NCI-H510A (cell line): ENCODE results near the gene AMD1.
"Not testable (repeated sequence)": the region's sequence is repeated elsewhere in the genome, so short reads cannot be mapped to it uniquely, and the experiment has no call there.

Experiments
- DNase-seq: peaks from one replicate; lab custom pipeline; 2025; lab: John Stamatoyannopoulos, UW

The AMD1 gene

DNA sequence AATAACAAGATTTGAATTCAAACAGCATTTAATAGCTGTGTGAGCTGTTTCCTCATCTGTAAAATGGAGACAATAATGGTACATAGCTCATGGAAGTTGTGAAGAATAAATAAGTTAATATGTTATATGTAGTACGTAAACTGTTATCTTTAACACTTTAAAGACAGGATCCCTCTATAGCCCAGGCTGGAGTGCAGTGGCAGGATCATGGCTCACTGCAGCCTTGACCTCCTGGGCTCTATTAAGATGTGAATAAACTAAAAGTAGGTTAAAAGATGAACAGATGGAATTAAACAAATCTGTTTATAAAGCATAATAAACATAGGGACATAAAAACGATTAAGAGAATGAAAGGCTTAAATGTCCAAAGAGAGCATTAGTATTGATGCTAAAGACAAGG is 3.0 kb downstream of the AMD1 start:
- no peak for DNase-seq

DNA sequence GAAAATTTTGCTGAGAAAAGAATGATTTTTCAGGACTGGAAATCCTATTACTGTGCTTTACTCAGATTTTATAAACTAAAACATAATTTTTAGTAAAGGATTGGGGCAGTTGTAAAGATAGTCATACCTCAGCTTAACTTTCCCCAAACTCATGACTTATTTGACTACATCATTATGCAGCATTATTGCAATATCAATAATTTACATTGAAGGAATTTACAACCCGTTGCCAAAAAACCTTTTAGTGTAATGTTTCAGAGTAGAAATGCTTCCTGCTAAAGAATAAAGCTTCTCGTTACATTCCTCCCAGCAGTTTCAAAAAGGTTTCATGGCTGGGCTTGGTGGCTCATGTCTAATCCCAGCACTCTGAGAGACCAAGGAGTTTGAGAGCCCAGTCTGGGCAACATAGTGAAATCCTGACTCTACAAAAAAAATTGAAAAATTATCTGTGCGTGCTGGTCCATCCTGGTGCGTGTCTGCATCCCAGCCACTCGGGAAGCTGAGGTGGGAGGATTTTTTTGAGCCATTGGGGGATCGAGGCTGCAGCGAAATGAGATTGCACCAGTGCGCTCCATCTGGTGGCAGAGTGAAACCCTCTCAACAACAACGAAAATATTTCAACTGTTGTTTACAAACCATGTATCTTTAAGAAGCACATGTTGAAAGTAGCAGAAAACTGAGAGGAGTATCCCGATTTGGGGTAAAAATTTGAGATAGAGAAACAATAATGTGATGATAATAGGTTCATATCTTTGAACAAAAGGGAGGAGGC is 4.4 kb downstream of the AMD1 start:
- no peak for DNase-seq

DNA sequence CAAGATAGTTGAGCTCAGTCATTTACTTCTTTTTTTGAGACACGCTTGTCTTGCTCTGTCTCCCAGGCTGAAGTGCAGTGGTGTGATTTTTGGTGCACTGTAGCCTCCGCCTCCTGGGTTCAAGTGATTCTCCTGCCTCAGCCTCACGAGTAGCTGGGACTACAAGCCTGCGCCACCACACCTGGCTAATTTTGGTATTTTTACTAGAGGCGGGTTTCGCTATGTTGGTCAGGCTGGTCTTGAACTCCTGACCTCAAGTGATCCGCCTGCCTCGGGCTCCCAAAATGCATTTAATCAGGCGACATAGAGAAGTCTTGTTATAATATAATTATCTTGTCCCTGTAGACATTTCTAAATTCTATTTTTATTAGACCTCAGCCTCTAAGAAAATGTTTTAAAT is 6.1 kb downstream of the AMD1 start:
- no peak for DNase-seq

DNA sequence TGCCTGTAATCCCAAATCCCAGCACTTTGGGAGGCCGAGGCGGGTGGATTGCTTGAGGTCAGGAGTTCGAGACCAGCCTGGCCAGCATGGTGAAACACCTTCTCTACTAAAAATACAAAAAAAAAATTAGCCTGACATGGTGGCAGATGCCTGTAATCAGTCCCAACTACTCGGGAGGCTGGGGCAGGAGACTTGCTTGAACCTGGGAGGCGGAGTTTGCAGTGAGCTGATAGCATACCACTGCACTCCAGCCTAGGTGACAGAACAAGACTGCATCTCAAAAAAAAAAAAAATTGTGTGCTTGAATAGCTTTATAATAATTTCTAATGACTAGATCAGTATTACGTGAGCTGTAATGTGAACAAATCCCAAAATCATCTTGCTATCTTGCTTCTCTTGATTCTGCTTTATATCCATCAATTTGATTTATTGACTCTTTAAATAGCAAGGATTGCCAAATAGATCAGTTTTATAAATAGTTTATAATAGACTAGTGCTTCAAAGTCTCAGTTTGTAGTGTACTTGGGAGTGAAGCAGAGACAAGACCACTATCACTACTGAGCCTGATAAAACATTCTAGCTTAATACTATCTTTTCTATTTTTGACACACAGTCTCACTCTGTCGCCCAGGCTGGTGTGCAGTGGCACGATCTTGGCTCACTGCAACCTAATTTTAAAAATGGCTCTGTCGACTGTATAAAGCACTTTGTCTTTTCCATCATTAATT is 7.1 kb downstream of the AMD1 start:
- DNase-seq: no peak

DNA sequence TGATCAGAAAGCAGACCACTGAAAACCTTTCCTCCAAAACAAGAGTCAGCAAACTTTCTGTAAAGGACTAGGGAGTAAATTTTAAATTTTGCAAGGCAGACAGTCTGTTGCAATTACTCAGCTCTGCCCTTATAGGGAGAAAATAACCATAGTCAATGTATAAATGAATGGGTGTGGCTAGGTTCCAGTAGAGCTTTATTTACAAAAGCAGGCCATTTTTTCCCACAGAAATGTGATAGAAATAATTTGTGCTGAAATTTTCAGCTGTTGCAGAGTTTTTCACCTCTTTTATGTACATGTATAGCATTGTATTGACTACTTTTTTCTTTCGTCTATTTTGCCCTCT is 7.7 kb downstream of the AMD1 start:
- no peak for DNase-seq

DNA sequence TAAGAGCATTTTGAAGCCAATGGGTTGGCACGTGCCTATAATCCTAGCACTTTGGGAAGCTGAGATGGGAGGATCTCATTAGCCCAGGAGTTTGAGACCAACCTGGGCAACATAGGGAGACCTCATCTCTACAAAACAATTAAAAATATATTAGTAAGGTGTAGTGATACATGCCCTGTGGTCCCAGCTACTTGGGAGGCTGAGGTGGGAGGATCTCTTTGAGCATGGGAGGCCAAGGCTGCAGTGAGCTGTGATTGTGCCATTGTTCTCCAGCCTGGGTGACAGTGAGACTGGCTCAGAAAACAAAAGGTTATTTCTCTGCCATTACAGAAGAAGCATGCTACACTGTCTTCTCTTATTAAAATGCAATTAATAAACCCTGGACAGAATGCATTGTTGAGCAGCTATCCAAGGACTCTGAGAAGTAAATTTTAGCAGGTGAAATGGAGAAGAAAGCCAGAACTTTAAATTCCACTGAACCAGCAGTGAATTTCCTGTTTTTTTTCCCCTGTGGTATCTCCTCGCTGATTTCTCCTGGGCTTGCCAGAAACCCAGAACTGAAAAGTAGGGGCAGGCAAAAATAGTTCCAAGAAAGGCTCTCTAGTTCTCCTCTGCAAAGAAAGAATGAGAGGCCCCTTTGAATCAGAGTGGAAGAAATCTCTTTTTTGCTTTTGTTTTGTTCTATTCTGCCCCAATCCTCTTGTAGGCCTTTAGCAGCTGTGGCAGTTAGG is 8.4 kb downstream of the AMD1 start:
- DNase-seq: no peak

DNA sequence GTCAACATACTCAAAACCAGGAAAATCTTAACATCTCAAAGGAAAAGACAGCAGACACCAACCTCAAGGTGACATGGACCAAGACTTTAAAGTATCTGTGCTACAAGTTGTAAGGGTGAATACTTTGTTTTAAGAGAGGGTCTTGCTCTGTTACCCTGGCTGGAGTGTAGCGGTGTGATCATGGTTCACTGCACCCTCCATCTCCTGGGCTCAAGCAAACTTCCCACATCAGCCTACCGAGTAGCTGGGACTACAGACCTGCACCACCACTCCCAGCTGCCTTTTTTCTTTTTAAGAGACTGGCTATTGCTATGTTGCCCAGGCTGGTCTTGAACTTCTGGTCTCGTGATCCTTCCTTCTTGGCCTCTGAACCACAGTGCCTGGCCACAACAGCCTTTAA is 9.7 kb downstream of the AMD1 start:
- no peak for DNase-seq

DNA sequence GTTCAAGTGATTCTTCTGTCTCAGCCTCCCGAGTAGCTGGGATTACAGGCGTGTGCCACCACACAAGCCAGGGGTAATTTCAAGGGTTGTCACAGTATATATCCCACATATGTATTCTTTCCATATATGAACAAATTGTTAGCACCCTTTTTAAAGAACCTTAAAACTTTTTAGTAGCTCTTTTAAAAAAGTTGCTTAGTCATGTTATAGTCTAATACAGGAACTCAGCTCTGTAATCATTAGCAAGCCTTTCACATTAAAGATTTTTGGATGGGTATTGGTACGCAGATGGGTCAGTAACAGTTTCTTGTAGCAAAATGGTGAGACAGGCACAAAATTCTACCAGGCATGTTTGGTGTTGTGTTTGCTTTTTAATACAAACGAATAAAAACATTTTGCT is 10.9 kb downstream of the AMD1 start:
- no peak for DNase-seq

DNA sequence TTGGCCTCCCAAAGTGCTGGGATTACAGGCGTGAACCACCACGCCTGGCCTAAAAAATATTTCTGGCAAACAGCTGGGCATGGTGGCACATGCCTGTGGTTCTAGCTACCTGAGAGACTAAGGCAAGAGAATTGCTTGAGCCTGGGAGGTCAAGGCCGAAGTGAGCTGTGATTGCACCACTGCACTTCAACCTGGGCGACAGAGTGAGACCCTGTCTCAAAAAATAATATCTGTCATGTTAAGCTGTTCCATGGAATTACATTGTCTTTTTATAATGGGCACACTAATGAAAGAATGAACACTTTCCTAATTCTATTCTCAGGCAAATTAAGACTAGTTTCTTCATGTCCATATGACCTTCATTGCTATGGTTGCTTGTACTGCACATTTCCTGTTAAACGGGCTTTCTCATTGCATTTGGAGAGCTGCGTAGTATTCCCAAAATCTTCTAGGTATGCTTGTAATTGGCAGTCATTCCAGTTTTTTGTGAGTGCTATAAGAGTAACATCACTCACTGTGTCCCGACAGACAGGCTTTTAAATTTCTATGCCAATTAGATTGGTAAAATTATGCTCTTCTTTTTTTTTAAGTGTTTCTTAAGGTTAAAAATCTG is 12.1 kb downstream of the AMD1 start:
- DNase-seq: no peak

DNA sequence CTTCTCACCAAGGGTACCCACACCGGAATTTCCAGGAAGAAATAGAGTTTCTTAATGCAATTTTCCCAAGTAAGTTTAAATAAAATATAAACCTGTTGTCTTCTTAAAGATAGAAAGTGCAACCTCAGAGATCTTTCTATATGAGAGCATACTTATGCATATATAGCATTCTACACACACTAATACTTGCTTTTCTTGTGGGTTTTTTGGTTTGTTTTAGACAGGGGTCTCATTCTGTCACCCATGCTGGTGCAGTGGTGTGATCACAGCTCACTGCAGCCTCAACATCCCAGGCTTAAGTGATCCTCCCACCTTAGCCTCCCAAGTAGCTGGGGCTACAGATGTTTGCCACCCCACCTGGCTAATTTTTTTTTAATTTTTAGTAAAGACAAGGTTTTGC is 15.7 kb downstream of the AMD1 start:
- no peak for DNase-seq

DNA sequence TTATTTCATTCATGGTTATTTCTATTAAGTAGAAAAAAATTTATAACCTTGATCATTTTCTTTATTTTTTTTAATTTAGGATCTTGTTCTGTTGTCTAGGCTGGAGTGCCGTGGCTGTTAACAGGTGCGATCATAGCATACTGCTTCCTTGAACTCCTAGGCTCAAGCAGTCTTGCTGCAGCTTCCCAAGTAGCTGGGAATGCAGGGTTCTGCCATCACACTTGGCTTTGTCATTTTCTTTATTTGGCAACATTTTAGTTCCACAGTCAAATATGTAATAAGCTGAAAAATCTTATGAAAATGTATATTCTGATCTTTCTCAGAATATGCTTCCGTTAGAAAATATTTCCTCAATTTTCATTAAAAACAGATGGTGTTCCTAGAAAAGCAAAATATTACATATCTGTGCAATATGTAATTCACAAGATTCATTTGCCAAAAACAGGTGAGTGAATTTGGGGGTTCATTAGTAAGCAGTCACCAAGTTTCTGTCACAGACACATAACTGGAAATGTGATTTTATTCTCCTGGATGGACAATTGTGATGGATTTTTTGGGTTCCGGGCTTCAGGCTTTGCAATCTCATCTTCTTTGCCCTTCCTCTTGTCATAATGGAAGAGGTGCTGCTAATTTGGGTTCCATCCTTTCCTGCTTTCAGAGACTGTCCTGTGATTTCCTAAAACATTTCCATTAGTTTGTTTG is 21.5 kb downstream of the AMD1 start:
- DNase-seq: no peak

DNA sequence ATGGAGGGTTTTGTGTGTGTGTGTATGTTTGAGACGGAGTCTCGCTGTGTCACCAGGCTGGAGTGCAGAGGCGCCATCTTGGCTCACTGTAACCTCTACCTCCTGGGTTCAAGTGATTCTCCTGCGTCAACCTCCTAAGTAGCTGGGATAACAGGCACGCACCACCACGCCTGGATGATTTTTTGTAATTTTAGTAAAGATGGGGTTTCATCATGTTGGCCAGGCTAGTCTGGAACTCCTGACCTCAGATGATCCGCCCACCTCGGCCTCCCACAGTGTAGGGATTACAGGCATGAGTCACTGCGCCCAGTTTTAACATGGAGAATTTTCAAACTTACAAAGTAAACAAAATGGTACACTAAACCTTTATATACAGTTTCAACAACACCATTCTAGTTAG is 22.8 kb downstream of the AMD1 start:
- no peak for DNase-seq

DNA sequence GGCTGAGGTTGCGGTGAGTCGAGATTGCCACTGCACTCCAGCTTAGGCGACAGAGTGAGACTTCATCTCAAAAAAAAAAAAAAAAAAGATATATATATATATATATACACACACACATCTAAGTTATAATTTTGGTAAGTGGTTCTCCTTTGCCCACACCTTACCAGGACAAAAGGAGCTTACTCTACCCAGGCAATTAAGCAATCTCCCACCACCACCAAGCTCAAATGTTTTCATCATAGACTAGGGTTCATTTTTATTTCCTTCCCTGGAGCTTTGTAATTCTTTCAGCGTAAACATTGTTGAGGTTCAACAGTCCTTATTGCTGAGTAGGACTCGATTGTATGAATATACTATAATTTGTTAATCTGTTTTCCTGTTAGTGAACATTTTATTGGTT is 23.5 kb downstream of the AMD1 start:
- DNase-seq: no peak

DNA sequence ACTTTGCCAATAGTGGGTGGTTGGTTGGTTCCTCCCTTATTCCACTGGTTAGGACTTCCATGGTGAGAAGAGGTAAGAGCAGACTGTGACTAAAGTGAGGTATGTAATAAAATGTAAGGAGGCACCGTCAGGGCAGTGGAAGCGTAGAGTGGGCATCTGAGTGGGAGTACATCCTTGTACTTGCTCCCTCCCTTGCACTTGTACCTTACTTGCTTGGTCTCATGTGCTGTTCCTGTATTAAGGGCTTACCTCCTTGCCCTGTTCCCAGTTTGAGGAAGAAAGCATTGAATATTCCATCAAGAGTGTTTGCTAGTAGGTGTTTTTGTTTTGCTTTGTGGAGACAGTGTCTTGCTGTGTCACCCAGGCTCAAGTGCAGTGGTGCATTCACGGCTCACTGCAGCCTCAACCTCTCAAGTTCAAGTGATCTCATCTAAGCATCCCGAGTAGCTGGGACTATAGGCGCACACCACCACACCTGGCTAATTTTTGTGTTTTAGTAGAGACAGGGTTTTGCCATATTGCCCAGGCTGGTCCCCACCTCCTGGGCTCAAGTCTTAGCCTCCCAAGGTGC is 25.5 kb downstream of the AMD1 start:
- DNase-seq: no peak

DNA sequence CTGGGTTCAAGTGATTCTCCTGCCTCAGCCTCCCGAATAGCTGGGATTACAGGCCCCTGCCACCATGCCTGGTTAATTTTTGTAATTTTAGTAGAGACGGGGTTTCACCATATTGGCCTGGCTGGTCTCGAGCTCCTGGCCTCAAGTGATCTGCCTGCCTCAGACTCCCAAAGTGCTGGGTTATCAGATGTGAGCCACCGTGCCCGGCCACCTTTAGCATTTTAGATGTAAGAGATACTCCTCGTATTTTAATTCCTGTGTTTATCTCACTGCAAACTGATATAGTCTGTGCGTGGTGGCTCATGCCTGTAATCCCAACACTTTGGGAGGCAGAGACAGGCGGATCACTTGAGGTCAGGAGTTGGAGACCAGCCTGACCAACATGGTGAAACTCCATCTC is 27.0 kb downstream of the AMD1 start:
- DNase-seq: not testable (repeated sequence)

DNA sequence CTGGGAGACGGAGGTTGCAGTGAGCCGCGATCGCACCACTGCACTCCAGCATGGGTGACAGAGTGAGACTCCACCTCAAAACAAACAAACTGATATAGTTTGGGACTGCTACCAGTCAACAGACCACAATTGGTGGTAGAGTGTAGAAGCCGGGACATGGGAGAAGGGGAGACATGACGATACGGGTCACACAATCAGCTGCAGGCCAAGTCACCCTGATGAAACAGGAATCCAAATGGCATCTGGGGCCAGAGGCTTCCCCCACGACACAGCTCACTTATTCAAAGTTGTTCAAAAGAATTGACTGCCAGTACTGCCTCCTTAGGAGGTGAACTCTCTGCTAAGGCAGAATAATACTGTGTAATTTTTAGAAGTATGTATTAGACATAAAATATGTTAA is 27.5 kb downstream of the AMD1 start:
- no peak for DNase-seq

DNA sequence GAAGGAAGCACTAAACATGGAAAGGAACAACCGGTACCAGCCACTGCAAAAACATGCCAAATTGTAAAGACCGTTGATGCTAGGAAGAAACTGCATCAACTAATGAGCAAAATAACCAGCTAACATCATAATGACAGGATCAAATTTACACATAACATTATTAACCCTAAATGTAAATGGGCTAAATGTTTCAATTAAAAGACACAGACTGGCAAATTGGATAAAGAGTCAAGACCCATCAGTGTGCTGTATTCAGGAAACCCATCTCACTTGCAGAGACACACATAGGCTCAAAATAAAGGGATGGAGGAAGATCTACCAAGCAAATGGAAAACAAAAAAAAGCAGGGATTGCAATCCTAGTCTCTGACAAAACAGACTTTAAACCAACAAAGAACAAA is 31.7 kb downstream of the AMD1 start:
- not testable (repeated sequence) for DNase-seq

DNA sequence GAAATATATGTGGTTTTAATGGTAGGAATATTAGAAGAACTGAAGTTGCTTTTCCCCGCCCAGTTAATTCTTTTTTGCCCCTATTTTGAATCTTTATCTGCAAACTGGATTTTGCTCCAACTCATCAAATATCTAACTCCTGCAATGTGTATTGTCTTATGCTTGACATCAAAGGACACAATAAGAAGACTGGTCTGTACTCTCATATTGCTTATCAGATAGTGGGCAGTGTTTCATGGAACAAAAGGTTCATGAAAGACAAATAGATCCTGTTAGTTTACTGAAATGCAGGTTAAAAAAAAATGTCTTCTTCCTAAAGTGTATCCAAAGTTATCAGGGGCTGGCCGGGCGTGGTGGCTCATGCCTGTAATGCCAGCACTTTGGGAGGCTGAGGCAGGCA is 56.2 kb downstream of the AMD1 start:
- no peak for DNase-seq

DNA sequence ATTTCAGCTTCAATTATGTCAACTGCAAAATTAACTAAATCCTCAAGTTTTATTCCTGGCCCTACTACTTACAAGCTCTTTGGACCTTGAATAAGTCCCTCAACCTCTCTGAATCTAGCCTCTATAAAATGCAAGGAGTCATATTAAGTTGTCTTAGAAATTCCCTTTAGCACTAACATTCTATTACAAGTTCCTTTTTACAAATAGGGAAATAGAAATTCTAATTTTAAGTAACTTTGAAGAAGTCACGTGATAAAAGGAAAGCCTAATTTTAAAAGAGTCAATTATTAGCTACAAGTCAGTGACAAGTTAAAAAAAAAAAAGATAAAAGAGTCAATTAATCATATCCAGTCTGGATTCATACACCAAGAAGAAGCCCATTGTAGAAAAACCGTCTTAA is 59.3 kb downstream of the AMD1 start:
- DNase-seq: no peak

DNA sequence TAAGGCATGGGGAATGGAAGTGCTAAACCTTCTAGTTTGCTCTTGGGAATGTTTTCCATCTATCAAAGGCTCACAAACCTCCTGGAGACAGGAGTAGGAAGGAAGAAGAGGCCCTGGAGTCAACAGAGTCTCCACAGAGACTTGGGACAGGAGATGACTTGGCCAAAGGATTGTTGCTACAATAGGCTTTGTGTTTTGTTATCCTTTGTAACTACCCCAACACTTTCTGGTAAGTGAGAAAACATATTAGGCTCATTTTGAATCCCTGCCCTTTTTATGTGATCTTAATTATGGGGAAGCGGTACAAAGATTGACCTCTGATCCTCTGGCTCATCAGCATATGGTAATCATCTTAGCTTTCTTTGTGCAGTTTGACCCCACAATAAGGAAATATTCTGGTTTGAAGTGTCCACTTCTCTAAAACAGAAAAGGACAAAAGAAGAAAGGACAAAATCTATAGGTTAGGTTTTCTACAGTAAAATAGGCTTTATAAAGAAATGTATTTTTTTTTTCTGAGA is 59.9 kb downstream of the AMD1 start:
- no peak for DNase-seq

DNA sequence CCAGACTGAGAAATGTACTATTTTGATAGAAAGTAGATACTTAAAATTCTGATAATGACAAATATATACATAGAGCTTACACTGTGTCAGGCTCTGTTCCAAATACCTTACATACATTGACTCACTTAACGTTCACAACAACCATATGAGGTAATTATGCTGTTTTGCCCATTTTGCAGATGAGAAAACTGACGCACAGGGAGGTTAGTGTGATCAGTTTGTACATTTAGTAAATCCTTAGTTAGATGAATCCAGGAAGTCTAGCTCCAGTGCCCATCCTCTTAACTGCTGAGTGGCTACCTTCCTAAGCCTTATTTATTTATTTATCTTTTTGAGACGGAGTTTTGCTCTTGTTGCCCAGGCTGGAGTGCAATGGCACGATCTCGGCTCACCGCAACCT is 60.6 kb downstream of the AMD1 start:
- no peak for DNase-seq

DNA sequence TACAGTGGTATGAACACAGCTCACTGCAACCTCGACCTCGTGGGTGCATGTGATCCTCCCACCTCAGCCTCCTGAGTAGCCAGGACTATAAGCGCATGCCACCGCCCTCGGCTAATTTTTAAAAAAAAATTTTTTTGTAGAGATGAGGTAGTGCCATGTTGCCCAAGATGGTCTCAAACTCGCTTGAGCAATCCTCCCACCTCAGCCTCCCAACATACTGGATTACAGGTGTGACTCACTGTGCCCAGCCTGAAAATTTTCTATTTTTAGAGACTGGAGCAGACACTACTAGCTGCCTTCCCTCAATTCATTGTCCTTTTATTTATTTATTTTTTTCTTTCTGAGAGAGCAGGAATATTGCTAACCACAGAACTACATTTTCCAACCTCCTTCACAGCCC is 63.6 kb downstream of the AMD1 start:
- DNase-seq: no peak
